SU-DHL-6 (cell line): Measurements from ENCODE around the gene CCDC186.
"Not testable (repeated sequence)": the region's sequence is repeated elsewhere in the genome, so short reads cannot be mapped to it uniquely, and the experiment has no call there.

Experiments
- EZH2phosphoT487 ChIP-seq: fragments of 200-600 bp; sonication (generic), shearing (Covaris generic); conservative IDR thresholded peaks from 2 replicates; pipeline ENCODE4 v1.6.1; 2018; ENCODE audit warnings: mild to moderate bottlenecking, antibody characterized with exemption, low read length, moderate library complexity, mixed read lengths
- TF ChIP-seq, protein P1 (sequence below): fragments of 200-600 bp; sonication (generic); IDR thresholded peaks from one replicate; pipeline ENCODE4 v1.5.1; 2017; ENCODE audit warnings: antibody characterized with exemption, mild to moderate bottlenecking, low read length, moderate library complexity; ENCODE audit not compliant: insufficient read depth, poor library complexity, severe bottlenecking

DNA sequence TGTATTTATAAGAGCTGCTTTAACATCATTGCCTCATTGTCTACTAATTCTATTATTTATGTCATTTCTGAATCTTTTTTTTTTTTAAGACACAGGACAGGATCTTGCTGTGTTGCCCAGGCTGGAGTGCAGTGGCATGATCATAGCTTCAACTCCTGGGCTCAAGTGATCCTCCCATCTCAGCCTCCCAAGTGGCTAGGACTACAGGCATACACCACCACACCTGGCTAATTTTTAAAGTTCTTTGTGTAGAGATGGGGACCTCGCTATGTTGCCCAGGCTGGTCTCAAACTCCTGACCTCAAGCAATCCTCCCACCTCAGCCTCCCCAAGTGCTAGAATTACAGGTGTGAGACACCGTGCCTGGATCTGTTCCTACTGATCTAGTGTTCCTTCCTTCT lies 33.2 kb downstream of the CCDC186 start:
- TF ChIP-seq, protein P1, sequence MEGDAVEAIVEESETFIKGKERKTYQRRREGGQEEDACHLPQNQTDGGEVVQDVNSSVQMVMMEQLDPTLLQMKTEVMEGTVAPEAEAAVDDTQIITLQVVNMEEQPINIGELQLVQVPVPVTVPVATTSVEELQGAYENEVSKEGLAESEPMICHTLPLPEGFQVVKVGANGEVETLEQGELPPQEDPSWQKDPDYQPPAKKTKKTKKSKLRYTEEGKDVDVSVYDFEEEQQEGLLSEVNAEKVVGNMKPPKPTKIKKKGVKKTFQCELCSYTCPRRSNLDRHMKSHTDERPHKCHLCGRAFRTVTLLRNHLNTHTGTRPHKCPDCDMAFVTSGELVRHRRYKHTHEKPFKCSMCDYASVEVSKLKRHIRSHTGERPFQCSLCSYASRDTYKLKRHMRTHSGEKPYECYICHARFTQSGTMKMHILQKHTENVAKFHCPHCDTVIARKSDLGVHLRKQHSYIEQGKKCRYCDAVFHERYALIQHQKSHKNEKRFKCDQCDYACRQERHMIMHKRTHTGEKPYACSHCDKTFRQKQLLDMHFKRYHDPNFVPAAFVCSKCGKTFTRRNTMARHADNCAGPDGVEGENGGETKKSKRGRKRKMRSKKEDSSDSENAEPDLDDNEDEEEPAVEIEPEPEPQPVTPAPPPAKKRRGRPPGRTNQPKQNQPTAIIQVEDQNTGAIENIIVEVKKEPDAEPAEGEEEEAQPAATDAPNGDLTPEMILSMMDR: not testable (repeated sequence)
- TF ChIP-seq EZH2phosphoT487: not testable (repeated sequence)
